ENCODE results near the gene SCRN3. TPM values are rescaled to one million over a fixed set of nuclear protein-coding genes. Genes with fewer than 3 reads are reported as not detected.
"Not testable (repeated sequence)": the region's sequence is repeated elsewhere in the genome, so short reads cannot be mapped to it uniquely, and the experiment has no call there.

Gene SCRN3
- polyA plus RNA-seq, 1 donor (not counting 4 experiments of a cell fraction or from before 2014, with no cell fraction given) = 18.6 TPM

GRCh38 chr2:174383796-174384195 lies 11.7 kb upstream of the SCRN3 start:
- DNase-seq (ENCODE audit: low read depth, low spot score) = no peak
- H4K20me1 ChIP-seq (ENCODE audit: control insufficient read depth, extremely low read depth, insufficient read depth, low read length) = no peaks in the 10 kb centered on the region
- no peak overlapping the region for H3K9ac ChIP-seq (ENCODE audit: control insufficient read depth, extremely low read depth, insufficient read depth, low read length)
- dilution Hi-C loops (cut with MboI; ENCODE audit: extremely low pct_ligation_motif_present, low sequenced_read_pairs) = no loop called here
- no peaks in the 10 kb centered on the region for H3K9me3 ChIP-seq (ENCODE audit: control insufficient read depth, low read depth, low read length)
- H3K4me1 ChIP-seq (ENCODE audit: control insufficient read depth, extremely low read depth, insufficient read depth, low read length) = no peaks in the 10 kb centered on the region
- H3K36me3 ChIP-seq (ENCODE audit: control insufficient read depth in 2 of 2, extremely low read depth in 1 of 2, insufficient read depth in 2 of 2, low read length in 2 of 2) = peaks cover 8% of the 10 kb centered on the region in 2 experiments
- no peak for FAIRE-seq
- no peaks in the 10 kb centered on the region for H3K9me1 ChIP-seq (ENCODE audit: control insufficient read depth, extremely low read depth, insufficient read depth, low read length)
- H2AFZ ChIP-seq (ENCODE audit: control insufficient read depth, low read length) = no peak overlapping the region
- no peaks in the 10 kb centered on the region for H3K79me2 ChIP-seq (ENCODE audit: control insufficient read depth, insufficient read depth, low read length)
- H3K4me2 ChIP-seq (ENCODE audit: control insufficient read depth, extremely low read depth, insufficient read depth, low read depth, low read length) = no peak overlapping the region
- no peak overlapping the region for H3K4me3 ChIP-seq (ENCODE audit: control insufficient read depth in 2 of 3, extremely low read depth in 1 of 3, insufficient read depth in 2 of 3, low read depth in 1 of 3, low read length in 3 of 3)
- no peak for TF ChIP-seq CTCF (optimal IDR thresholded peaks at IDR 0.05 in 1 of 3, IDR thresholded peaks at IDR 0.05 in 1 of 3, conservative IDR thresholded peaks at IDR 0.05 in 1 of 3; ENCODE audit: extremely low read depth in 1 of 3, insufficient read depth in 2 of 3, low read length in 3 of 3)
- no peak for TF ChIP-seq EZH2 (IDR thresholded peaks at IDR 0.05; ENCODE audit: low read length)
- H3K27me3 ChIP-seq (ENCODE audit: control insufficient read depth, extremely low read depth, insufficient read depth, low read length) = no peaks in the 10 kb centered on the region
- H3K27ac ChIP-seq (ENCODE audit: control insufficient read depth, insufficient read depth, low read length) = no peak overlapping the region

- dilution Hi-C loops (cut with MboI; ENCODE audit: extremely low pct_ligation_motif_present, low sequenced_read_pairs) = no loop called here
- no peaks in the 10 kb centered on the region for H3K9me1 ChIP-seq (ENCODE audit: control insufficient read depth, extremely low read depth, insufficient read depth, low read length)
- no peaks in the 10 kb centered on the region for H4K20me1 ChIP-seq (ENCODE audit: control insufficient read depth, extremely low read depth, insufficient read depth, low read length)
- no peak for TF ChIP-seq CTCF (optimal IDR thresholded peaks at IDR 0.05 in 1 of 3, IDR thresholded peaks at IDR 0.05 in 1 of 3, conservative IDR thresholded peaks at IDR 0.05 in 1 of 3; ENCODE audit: extremely low read depth in 1 of 3, insufficient read depth in 2 of 3, low read length in 3 of 3)
- H3K9me3 ChIP-seq (ENCODE audit: control insufficient read depth, low read depth, low read length) = no peaks in the 10 kb centered on the region
- no peak for FAIRE-seq
- H3K4me3 ChIP-seq (ENCODE audit: control insufficient read depth in 2 of 3, extremely low read depth in 1 of 3, insufficient read depth in 2 of 3, low read depth in 1 of 3, low read length in 3 of 3) = no peak overlapping the region
- H3K9ac ChIP-seq (ENCODE audit: control insufficient read depth, extremely low read depth, insufficient read depth, low read length) = no peak overlapping the region
- no peak overlapping the region for H3K27ac ChIP-seq (ENCODE audit: control insufficient read depth, insufficient read depth, low read length)
- H3K4me2 ChIP-seq (ENCODE audit: control insufficient read depth, extremely low read depth, insufficient read depth, low read depth, low read length) = no peak overlapping the region
- peaks cover 8 to 11% of the 10 kb centered on the region in 2 experiments for H3K36me3 ChIP-seq (ENCODE audit: control insufficient read depth in 2 of 2, extremely low read depth in 1 of 2, insufficient read depth in 2 of 2, low read length in 2 of 2)
- no peaks in the 10 kb centered on the region for H3K4me1 ChIP-seq (ENCODE audit: control insufficient read depth, extremely low read depth, insufficient read depth, low read length)
- no peaks in the 10 kb centered on the region for H3K27me3 ChIP-seq (ENCODE audit: control insufficient read depth, extremely low read depth, insufficient read depth, low read length)
- DNase-seq (ENCODE audit: low read depth, low spot score) = no peak
- no peaks in the 10 kb centered on the region for H3K79me2 ChIP-seq (ENCODE audit: control insufficient read depth, insufficient read depth, low read length)
- no peak overlapping the region for H2AFZ ChIP-seq (ENCODE audit: control insufficient read depth, low read length)
These were observed 10.3 kb upstream of the SCRN3 start for GRCh38 chr2:174385201-174385600.

- DNase-seq (ENCODE audit: low read depth, low spot score); H4K20me1 ChIP-seq (ENCODE audit: control insufficient read depth, extremely low read depth, insufficient read depth, low read length); H3K9ac ChIP-seq (ENCODE audit: control insufficient read depth, extremely low read depth, insufficient read depth, low read length); H2AFZ ChIP-seq (ENCODE audit: control insufficient read depth, low read length); H3K27ac ChIP-seq (ENCODE audit: control insufficient read depth, insufficient read depth, low read length); dilution Hi-C loops (cut with MboI; ENCODE audit: extremely low pct_ligation_motif_present, low sequenced_read_pairs); H3K9me1 ChIP-seq (ENCODE audit: control insufficient read depth, extremely low read depth, insufficient read depth, low read length); H3K27me3 ChIP-seq (ENCODE audit: control insufficient read depth, extremely low read depth, insufficient read depth, low read length); H3K9me3 ChIP-seq (ENCODE audit: control insufficient read depth, low read depth, low read length); H3K4me1 ChIP-seq (ENCODE audit: control insufficient read depth, extremely low read depth, insufficient read depth, low read length); H3K4me2 ChIP-seq (ENCODE audit: control insufficient read depth, extremely low read depth, insufficient read depth, low read depth, low read length); FAIRE-seq; H3K4me3 ChIP-seq (ENCODE audit: control insufficient read depth in 2 of 3, extremely low read depth in 1 of 3, insufficient read depth in 2 of 3, low read depth in 1 of 3, low read length in 3 of 3): not testable (repeated sequence)
- Histone ChIP-seq H3K79me2 (ENCODE audit: control insufficient read depth, insufficient read depth, low read length) (peaks cover 18% of the 10 kb centered on the region), H3K36me3 (ENCODE audit: control insufficient read depth in 2 of 2, extremely low read depth in 1 of 2, insufficient read depth in 2 of 2, low read length in 2 of 2) (peaks cover 8 to 16% of the 10 kb centered on the region in 2 experiments)
These were observed 6.8 kb upstream of the SCRN3 start for GRCh38 chr2:174388706-174389105.
